ENCODE data around the gene SPATA6L.
"Not testable (repeated sequence)": the region's sequence is repeated elsewhere in the genome, so short reads cannot be mapped to it uniquely, and the experiment has no call there.

DNA sequence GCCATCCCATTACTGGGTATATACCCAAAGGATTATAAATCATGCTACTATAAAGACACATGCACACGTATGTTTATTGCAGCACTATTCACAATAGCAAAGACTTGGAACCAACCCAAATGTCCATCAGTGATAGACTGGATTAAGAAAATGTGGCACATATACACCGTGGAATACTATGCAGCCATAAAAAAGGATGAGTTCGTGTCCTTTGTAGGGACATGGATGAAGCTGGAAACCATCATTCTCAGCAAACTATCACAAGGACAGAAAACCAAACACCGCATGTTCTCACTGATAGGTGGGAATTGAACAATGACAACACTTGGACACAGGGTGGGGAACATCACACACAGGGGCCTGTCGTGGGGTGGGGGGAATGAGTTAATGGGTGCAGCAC lies 5.6 kb downstream of the SPATA6L start:
- TF ChIP-seq, protein P1, sequence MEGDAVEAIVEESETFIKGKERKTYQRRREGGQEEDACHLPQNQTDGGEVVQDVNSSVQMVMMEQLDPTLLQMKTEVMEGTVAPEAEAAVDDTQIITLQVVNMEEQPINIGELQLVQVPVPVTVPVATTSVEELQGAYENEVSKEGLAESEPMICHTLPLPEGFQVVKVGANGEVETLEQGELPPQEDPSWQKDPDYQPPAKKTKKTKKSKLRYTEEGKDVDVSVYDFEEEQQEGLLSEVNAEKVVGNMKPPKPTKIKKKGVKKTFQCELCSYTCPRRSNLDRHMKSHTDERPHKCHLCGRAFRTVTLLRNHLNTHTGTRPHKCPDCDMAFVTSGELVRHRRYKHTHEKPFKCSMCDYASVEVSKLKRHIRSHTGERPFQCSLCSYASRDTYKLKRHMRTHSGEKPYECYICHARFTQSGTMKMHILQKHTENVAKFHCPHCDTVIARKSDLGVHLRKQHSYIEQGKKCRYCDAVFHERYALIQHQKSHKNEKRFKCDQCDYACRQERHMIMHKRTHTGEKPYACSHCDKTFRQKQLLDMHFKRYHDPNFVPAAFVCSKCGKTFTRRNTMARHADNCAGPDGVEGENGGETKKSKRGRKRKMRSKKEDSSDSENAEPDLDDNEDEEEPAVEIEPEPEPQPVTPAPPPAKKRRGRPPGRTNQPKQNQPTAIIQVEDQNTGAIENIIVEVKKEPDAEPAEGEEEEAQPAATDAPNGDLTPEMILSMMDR (conservative IDR thresholded peaks at IDR 0.05; ENCODE audit: low read length) = not testable (repeated sequence)
- TF ChIP-seq EZH2phosphoT487 (IDR thresholded peaks at IDR 0.05; ENCODE audit: borderline replicate concordance) = not testable (repeated sequence)

All from Loucy (cell line).